DMS153 (cell line): ENCODE data around the gene CA9.

Experiments
- DNase-seq: peaks from one replicate; lab custom pipeline; 2025; lab: John Stamatoyannopoulos, UW

The CA9 gene

GRCh38 chr9:35651956-35652828 is 21.5 kb upstream of the CA9 start:
- no peak for DNase-seq

- no peak for DNase-seq
Measured at GRCh38 chr9:35652829-35653209, 20.9 kb upstream of the CA9 start.

DNA sequence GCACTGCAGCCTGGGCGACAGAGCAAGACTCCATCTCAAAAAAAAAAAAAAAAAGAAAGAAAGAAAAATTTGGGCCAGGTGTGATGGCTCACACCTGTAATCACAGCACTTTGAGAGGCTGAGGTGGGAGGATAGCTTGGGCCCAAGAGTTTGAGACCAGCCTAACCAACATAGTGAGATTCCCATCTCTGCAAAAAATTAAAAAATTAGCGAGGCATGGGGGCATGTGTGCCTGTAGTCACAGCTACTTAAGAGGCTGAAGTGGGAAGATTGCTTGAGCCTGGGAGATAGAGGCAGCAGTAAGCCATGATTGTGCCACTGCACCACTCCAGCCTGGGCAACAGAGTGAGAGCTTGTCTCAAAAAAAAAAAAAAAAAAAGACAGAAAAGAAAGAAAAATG is 20.1 kb upstream of the CA9 start:
- DNase-seq = no peak

DNA sequence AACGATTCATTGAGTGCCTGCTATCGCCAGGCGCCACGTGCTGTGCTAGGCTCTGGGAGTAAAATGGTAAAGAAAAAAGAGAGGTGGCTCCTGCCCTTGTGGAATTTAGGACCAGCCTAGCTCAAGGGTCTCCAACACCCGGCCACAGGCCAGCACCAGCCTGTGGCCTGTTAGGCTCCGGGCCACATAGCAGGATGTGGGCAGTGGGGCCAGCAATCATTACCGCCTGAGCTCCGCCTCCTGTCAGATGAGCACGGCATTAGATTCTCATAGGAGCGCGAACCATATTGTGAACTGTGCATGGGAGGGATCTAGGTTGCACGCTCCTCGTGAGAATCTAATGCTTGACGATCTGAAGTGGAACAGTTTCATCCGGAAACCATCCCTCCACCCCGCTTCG is 17.4 kb upstream of the CA9 start:
- no peak for DNase-seq

- DNase-seq = no peak
Measured at GRCh38 chr9:35656831-35657545, 16.7 kb upstream of the CA9 start.

DNA sequence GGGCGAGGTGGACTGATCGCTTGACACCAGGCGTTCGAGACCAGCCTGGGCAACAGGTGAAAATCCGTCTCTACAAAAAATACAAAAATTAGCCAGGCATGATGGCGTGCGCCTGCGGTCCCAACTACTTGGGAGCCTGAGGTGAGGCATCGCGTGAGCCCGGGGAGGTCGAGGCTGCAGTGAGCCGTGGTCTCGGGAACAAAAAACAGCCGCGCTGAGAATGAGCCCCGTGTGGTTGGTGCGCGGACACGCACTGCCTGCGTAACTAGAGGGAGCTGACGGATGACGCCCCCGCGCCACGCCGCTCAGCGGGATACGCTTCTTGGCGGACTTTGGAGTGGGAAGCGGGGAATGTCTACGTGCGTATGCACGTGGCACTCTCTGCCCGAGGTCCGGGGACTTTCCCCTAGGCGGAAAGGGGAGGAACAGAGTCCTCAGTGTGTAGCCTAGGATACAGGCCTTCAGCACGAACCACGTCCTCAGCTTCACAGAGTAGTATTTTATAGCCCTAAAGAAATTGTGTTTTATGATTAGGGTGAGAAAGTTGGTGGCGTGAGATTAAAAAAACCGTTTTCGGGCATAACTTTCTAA is 16.1 kb upstream of the CA9 start, which contains the start of gene RMRP:
Gene RMRP, minus strand, starts transcription at position 474 of the 591 bp plus-strand sequence.
- peak; percentile 99 for DNase-seq

DNA sequence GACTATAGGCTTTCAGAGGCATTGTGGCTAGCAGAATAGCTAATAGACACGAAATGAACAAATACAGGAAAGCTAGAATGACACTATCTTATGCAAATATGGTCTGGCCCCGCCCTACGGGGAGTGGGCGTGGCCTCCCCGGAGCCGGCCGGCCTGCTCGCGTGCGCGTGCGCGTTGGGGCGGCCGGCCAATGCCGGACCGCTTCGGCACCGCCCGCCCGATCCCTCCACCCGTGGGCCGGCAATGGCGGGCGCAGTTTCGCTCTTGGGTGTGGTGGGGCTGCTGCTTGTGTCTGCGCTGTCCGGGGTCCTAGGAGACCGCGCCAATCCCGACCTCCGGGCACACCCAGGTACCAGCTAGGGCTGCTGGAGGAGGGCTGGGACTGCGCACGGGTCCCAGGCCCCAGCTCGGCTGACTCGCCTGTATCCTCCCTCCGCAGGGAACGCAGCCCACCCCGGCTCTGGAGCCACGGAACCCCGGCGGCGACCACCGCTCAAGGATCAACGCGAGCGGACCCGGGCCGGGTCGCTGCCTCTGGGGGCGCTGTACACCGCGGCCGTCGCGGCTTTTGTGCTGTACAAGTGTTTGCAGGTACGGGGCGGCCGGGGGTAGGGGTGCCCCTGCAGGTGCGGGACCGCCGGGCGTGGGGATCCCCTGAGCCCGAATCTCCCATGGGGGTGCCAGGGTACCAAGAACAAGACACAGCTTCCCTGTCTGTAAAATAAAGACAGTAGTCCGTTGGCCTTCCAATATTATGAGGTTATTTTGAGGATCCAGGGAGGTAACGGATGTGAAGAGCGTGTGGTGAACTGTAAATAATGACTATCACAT is 15.4 kb upstream of the CA9 start, which contains the start of gene CCDC107:
Gene CCDC107, plus strand, starts transcription at position 156 of the 831 bp plus-strand sequence. Its CDS starts 88 bp downstream, at position 244.
- peak; percentile 57 for DNase-seq

DNA sequence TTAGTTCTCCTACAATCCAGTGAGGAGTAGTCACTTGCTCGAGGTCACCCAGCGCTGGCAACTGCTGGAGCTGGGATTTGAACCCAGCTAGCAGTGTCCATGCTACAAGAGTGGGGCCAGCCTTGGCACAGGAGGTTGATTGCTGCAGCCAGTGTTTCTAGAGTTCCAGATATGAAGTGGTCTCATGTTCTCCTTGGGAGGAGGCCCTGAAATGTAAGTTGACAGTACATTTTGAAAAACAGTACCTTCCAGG is 14.8 kb upstream of the CA9 start:
- no peak for DNase-seq

GRCh38 chr9:35659340-35659739 is 14.4 kb upstream of the CA9 start:
- peak; percentile 23 for DNase-seq

DNA sequence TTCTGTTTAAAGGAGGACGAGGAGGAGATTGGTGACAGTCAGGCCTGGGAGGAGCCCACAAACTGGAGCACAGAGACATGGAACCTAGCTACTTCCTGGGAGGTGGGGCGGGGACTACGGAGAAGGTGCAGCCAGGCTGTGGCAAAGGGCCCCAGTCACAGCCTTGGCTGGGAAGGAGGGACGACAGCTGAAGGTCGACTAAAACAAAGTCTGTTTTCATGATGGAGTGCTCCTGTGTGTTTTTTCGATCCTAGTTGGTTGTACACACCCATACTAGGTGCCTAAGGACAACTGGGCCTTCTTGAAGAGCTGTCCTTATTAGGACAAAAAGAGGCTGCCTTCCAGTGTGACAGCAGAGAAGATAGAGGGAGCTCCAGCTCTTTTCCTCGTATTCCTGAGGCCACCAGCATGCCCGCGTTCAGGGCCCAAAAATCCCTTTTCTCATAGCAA is 12.7 kb upstream of the CA9 start:
- DNase-seq = no peak

DNA sequence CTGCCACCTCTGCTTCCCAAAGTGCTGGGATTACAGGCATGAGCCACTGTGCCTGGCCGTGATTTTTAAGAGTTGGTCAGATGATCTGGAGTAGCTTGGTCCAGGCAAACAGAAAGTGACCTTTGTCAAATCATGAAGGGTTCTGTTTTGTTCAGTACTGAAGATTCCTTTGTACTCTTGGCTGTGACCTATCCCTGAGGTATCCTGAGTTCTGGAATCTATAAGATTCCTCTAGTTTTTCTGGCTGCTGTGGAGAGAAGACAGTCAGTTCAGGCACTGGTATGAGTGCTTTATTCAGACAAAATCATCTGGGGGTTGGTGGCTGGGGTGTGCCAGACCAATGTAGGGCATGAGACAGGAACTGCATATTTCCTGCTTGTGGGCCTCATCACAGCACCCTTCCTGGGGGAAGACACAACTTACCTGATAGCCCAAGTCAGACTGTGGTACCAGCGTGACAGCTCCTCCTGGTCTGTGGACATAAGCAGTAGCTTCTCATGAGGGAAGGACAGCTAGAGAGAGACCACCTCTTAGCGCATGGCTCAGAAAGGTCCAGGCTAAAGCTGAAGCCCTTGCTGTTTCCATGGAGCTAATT is 11.9 kb upstream of the CA9 start:
- no peak for DNase-seq

GRCh38 chr9:35662437-35662836 is 11.3 kb upstream of the CA9 start:
- DNase-seq = no peak

DNA sequence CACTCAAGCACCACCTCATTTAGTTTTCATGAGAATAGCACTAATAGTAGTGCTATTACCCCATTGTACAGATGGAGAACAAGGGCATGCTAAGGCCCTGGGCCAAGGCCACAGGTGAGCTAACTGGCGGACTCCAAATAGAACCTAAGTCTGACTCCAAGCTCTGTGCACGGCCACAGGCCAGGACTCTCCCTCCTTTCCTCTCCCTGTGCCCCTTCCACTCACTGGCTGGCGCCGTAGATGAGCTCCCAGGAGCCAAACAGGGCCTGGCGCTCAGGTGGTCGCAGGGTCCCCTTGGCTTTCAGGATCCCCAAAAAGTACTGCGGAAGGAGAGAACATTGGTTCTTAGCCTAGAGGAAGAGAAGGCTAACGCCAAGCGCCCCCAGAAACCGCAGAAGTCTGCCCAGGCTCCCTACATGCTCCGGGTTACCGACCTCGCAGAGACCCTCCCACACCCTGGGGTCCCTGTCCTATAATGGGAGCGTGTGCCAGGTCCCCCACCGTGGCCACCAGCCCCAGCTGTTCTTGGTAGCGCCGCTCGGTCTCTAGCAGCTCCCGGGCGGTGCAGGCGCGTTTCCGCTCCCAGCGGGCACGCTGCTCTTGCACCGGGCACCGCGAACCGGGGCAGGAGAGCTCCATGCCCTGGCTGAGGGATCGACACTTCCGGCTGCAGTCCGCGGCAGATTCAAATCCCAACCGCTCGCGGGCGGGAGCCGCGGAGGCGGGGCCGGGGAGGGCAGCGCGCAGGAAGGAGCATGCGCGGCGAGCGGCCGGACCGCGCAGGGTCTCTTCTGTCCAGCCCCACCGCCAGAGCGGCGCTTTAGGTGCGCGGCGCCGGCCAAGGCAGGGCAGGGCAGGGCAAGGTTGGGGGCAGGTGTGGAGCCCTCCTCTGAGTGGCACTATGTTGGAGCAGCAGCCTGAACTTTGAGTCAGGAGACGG is 8.9 kb upstream of the CA9 start, which contains the start of gene ARHGEF39:
Gene ARHGEF39, minus strand, starts transcription at position 665 of the 940 bp plus-strand sequence. Its CDS starts 26 bp downstream, at position 639.
- DNase-seq = peak; percentile 87

DNA sequence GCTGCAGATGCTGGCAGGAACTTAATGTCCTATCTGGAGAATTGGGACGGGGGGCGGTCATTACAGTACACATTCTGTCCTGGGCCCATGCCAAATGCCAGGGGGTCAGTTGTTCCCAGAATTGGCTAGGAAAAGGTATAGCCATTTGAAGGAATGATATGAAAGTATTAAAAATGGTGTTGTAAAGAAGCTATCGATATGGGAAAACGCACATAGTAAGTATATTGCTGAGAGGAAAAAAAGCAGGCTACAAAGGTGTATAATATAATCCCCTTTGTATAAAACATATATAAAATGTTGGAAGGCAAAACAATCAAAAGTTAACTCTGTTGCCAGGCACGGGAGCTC is 8.3 kb upstream of the CA9 start:
- no peak for DNase-seq

GRCh38 chr9:35666045-35666444 is 7.7 kb upstream of the CA9 start:
- DNase-seq = no peak

GRCh38 chr9:35666549-35666948 is 7.2 kb upstream of the CA9 start:
- DNase-seq = no peak

DNA sequence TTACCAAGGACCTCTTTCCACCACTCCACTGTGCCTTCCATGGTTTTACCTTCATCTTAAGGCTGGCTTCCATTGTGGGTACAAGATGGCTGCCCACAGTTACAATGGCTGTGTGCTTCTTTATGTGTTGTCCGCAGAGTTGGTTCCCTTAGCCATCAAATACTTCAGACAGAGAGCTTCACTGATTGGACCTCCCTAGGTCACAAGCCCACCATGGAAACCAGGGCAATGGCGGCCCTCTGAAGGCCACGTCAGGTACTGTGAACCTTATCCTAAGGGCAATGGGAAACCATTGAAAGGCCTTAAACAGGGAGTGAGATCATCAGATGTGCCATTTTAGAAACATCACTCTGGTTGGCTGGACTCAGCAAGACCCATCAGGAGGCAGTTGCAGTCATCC is 5.8 kb upstream of the CA9 start:
- no peak for DNase-seq

DNA sequence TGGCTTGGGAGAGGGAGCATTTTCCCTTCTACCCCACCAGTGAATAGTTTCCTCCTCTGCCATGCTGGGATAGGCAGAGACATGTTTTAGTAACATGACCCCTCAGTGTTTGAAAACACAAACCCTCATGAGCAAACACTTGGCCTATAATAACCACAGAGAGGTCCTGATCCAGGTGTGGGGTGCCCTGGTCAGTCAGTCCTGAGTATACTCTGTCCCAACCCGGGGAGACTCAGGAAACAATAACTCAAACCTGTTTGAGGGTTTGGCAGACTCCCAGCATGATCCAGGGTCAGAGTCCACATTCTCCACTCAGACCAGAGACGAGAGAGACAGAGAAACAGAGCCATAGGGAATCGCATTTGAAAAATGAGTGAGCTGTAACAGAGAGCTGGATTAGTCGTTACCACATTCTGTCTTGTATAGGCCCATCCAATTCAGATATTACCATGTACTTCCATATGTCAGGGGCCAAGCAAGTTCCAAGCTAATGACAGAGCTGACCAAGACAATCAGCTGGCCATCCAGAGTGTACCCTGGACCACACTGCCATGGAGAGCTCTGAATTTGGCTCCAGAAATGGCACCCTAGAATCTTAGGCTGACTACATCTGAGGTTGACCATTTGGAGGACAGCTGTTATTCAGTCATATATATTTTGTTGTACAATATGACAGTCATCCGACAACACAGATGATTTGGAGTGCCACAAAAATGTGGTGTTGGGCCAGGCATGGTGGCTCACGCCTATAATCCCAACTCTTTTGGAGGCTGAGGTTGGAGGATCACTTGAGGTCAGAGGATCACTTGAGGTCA is 4.2 kb upstream of the CA9 start:
- DNase-seq = peak; percentile 21

- DNase-seq = no peak
Measured at GRCh38 chr9:35674025-35674361, 265 bp downstream of the CA9 start.

- no peak for DNase-seq
Measured at GRCh38 chr9:35675204-35675603, 1.5 kb downstream of the CA9 start.
